HG02678 (cell line): ENCODE results near the gene BMP5.

Experiments used
- ATAC-seq: cut with Tn5 transposase; IDR thresholded peaks from one replicate; pipeline ENCODE4 v1.9.1; 2021; ENCODE audit warnings: mild to moderate bottlenecking, moderate library complexity; ENCODE audit not compliant: unreplicated experiment

The BMP5 gene

GRCh38 chr6:55874316-55874715 is 1.1 kb downstream of the BMP5 start:
- ATAC-seq, result no peak

- ATAC-seq, result no peak
Measured at GRCh38 chr6:55872866-55873265, 2.5 kb downstream of the BMP5 start.

- ATAC-seq, result no peak
Measured at GRCh38 chr6:55870181-55870813, 5.1 kb downstream of the BMP5 start.

GRCh38 chr6:55869674-55870073 is 5.7 kb downstream of the BMP5 start:
- no peak for ATAC-seq

- ATAC-seq, result peak; percentile 96
Measured at GRCh38 chr6:55868771-55869479, 6.5 kb downstream of the BMP5 start.

GRCh38 chr6:55868176-55868575 is 7.2 kb downstream of the BMP5 start:
- ATAC-seq, result no peak

- ATAC-seq, result no peak
Measured at GRCh38 chr6:55866128-55866527, 9.3 kb downstream of the BMP5 start.

- no peak for ATAC-seq
Measured at GRCh38 chr6:55853008-55854001, 22.1 kb downstream of the BMP5 start.

- no peak for ATAC-seq
Measured at GRCh38 chr6:55841341-55841740, 34.0 kb downstream of the BMP5 start.

- ATAC-seq, result no peak
Measured at GRCh38 chr6:55839080-55839479, 36.3 kb downstream of the BMP5 start.

GRCh38 chr6:55836945-55837344 is 38.4 kb downstream of the BMP5 start:
- no peak for ATAC-seq

GRCh38 chr6:55836481-55836880 is 38.9 kb downstream of the BMP5 start:
- ATAC-seq, result no peak

- no peak for ATAC-seq
Measured at GRCh38 chr6:55835220-55835619, 40.2 kb downstream of the BMP5 start.

- ATAC-seq, result peak; percentile 77
Measured at GRCh38 chr6:55833284-55833683, 42.1 kb downstream of the BMP5 start.

GRCh38 chr6:55827818-55828522 is 47.4 kb downstream of the BMP5 start:
- ATAC-seq, result no peak

- no peak for ATAC-seq
Measured at GRCh38 chr6:55826941-55827340, 48.4 kb downstream of the BMP5 start.

GRCh38 chr6:55825402-55826051 is 49.9 kb downstream of the BMP5 start:
- ATAC-seq, result no peak

- ATAC-seq, result no peak
Measured at GRCh38 chr6:55822815-55823214, 52.6 kb downstream of the BMP5 start.

- ATAC-seq, result no peak
Measured at GRCh38 chr6:55822005-55822404, 53.4 kb downstream of the BMP5 start.

GRCh38 chr6:55820696-55821095 is 54.7 kb downstream of the BMP5 start:
- ATAC-seq, result no peak
